Psoas muscle (tissue), 8 donors: Measurements from ENCODE around the gene WDR82. TPM values are rescaled to one million over a fixed set of nuclear protein-coding genes. Genes with fewer than 3 reads are reported as not detected.
A peak's percentile ranks its signal among the peaks of the same experiment; 100 is the strongest.

ENCODE experiments used
- ATAC-seq, 4 donors: fragments of 200-7000 bp; cut with Tn5 transposase; one replicate each; pipeline ENCODE4 v1.9.1; 2020; ENCODE audit warnings: moderate library complexity in 3 of 4, mild to moderate bottlenecking in 2 of 4
- DNase-seq, 2 donors: peaks; one replicate each; pipeline ENCODE4 v3.0.0-alpha.2; 2020
- H3K27ac ChIP-seq: fragments of 200-600 bp; one replicate; pipeline ENCODE4 v1.8.0; 2022
- H3K27me3 ChIP-seq, 3 donors: fragments of 200-600 bp in 1 of 3; one replicate each; pipeline versions ENCODE4 v1.6.1 to v1.8.0; 2013 to 2022; ENCODE audit warnings: low read length in 2 of 3, mild to moderate bottlenecking in 2 of 3, moderate library complexity in 1 of 3; ENCODE audit not compliant: insufficient read depth in 3 of 3
- H3K36me3 ChIP-seq, 2 donors: fragments of 200-600 bp in 1 of 2; one replicate each; pipeline versions ENCODE4 v1.6.1 to v1.8.0; 2013 to 2022; ENCODE audit warnings: low read depth in 1 of 2, mild to moderate bottlenecking in 1 of 2, moderate library complexity in 1 of 2; ENCODE audit not compliant: insufficient read depth in 1 of 2
- H3K4me1 ChIP-seq: fragments of 200-600 bp; one replicate; pipeline ENCODE4 v1.8.0; 2022
- H3K4me3 ChIP-seq: fragments of 200-600 bp; one replicate; pipeline ENCODE4 v1.8.0; 2022; ENCODE audit warnings: mild to moderate bottlenecking
- H3K9me3 ChIP-seq: fragments of 200-600 bp; one replicate; pipeline ENCODE4 v1.8.0; 2022
- WGBS, 3 donors: extraction: QIAGEN DNeasy Blood & Tissue Kit; methylation state at CpG; one replicate each; pipeline versions ENCODE4 v1.1.6 to v1.1.7; 2013; 5-methylcytosine and 5-hydroxymethylcytosine counted together
- intact Hi-C, 2 donors: fragments of 100-400 bp; cut with DNase I; formaldehyde crosslinking; loops; one replicate each; pipeline versions ENCODE4 v1.11.0 to v1.14.2; 2022
- polyA plus RNA-seq, 3 donors: library from polyadenylated mRNA; stranded (reverse); fragments of 200-250 nt; gene quantifications; one replicate each; pipeline ENCODE4 v1.2.3, GENCODE V29; 2013
- total RNA-seq, 4 donors: library from RNA; stranded (reverse); fragmentation: NEBNext Ultra II Directional in 2 of 4; extraction: Animal tissue kit (Norgen Biotek cat#: 25700) in 2 of 4; gene quantifications; one replicate each; pipeline versions ENCODE4 v1.2.1 to v1.2.4, GENCODE V29; 2021 to 2023
- TF ChIP-seq, protein P1 (sequence below): fragments of 200-600 bp; IDR thresholded peaks from one replicate; pipeline ENCODE4 v1.8.0; 2022; ENCODE audit warnings: antibody characterized with exemption
- donor health status: healthy with polysubstance abuse.
- donor health status: DM: no; HTN: no; CAD: no; lungs with moderate emphysema.
- donor health status: Bipolar disorder and iron deficiency.
- donor health status: healthy.
- donor health status: DM: yes; HTN: yes; CAD: no.
- donor health status: DM: no; HTN: no; CAD: no.
- donor health status: DM: no; HTN: no; CAD: no.
- donor health status: DM: yes; HTN: yes; CAD: no.

Gene WDR82
- total and polyA plus RNA-seq, 7 donors, result 46.1 to 96.7 (median 84.0) TPM

- Histone ChIP-seq H3K4me3 (no peak overlapping the region), H3K9me3 (no peaks in the 10 kb centered on the region), H3K27me3 (no peaks in the 10 kb centered on the region), H3K27ac (no peak overlapping the region), H3K4me1 (no peaks in the 10 kb centered on the region), H3K36me3 (peaks cover 0 to 34% of the 10 kb centered on the region in 2 donors)
- DNase-seq, result no peak
- intact Hi-C loops, result loop anchor here in 1 of 2 donors (5.0 kb wide), 1 partner anchor 38 kb away; no protein-coding TSS in a partner anchor
- 85 to 87% (median 87%) methylated on average over 11 of the region's 11 CpGs for WGBS, 3 donors
- ATAC-seq, result no peak
- TF ChIP-seq, protein P1, sequence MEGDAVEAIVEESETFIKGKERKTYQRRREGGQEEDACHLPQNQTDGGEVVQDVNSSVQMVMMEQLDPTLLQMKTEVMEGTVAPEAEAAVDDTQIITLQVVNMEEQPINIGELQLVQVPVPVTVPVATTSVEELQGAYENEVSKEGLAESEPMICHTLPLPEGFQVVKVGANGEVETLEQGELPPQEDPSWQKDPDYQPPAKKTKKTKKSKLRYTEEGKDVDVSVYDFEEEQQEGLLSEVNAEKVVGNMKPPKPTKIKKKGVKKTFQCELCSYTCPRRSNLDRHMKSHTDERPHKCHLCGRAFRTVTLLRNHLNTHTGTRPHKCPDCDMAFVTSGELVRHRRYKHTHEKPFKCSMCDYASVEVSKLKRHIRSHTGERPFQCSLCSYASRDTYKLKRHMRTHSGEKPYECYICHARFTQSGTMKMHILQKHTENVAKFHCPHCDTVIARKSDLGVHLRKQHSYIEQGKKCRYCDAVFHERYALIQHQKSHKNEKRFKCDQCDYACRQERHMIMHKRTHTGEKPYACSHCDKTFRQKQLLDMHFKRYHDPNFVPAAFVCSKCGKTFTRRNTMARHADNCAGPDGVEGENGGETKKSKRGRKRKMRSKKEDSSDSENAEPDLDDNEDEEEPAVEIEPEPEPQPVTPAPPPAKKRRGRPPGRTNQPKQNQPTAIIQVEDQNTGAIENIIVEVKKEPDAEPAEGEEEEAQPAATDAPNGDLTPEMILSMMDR, result no peak
Observed at GRCh38 chr3:52294320-52295150, 16.1 kb upstream of the WDR82 start.

- H3K4me3 ChIP-seq, result no peak overlapping the region
- H3K27ac ChIP-seq, result no peak overlapping the region
- H3K27me3 ChIP-seq, result no peaks in the 10 kb centered on the region
- peaks cover 0 to 34% of the 10 kb centered on the region in 2 donors for H3K36me3 ChIP-seq
- 87 to 90% (median 88%) methylated on average over 17 of the region's 17 CpGs for WGBS, 3 donors
- H3K9me3 ChIP-seq, result no peaks in the 10 kb centered on the region
- TF ChIP-seq, protein P1, result no peak
- peaks cover 5% of the 10 kb centered on the region for H3K4me1 ChIP-seq
- DNase-seq (no peak), ATAC-seq (no peak)
- intact Hi-C loops, result no loop called here
Observed at GRCh38 chr3:52293491-52294319, 15.3 kb upstream of the WDR82 start.

DNA sequence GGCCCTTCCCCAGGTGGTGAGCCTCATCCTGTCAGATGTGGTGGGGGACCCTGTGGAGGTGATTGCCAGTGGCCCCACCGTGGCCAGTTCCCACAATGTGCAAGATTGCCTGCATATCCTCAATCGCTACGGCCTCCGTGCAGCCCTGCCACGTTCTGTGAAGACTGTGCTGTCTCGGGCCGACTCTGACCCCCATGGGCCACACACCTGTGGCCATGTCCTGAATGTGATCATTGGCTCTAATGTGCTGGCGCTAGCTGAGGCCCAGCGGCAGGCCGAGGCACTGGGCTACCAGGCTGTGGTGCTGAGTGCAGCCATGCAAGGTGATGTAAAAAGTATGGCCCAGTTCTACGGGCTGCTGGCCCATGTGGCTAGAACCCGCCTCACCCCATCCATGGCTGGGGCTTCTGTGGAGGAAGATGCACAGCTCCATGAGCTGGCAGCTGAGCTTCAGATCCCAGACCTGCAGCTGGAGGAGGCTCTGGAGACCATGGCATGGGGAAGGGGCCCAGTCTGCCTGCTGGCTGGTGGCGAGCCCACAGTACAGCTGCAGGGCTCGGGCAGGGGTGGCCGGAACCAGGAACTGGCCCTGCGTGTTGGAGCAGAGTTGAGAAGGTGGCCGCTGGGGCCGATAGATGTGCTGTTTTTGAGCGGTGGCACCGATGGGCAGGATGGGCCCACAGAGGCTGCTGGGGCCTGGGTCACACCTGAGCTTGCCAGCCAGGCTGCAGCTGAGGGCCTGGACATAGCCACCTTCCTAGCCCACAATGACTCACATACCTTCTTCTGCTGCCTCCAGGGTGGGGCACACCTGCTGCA, 14.0 kb upstream of the WDR82 start:
- ATAC-seq, result no peak
- Histone ChIP-seq H3K27me3 (no peaks in the 10 kb centered on the region), H3K4me3 (no peak overlapping the region), H3K4me1 (peaks cover 9% of the 10 kb centered on the region), H3K27ac (no peak overlapping the region), H3K36me3 (peaks cover 0 to 34% of the 10 kb centered on the region in 2 donors), H3K9me3 (no peaks in the 10 kb centered on the region)
- WGBS, 3 donors, result 93 to 96% (median 94%) methylated on average over 20 of the region's 20 CpGs
- intact Hi-C loops, result no loop called here
- DNase-seq, result no peak
- TF ChIP-seq, protein P1, result no peak

- ATAC-seq (no peak), DNase-seq (no peak)
- H3K9me3 ChIP-seq, result no peaks in the 10 kb centered on the region
- H3K27me3 ChIP-seq, result no peaks in the 10 kb centered on the region
- peaks cover 0 to 34% of the 10 kb centered on the region in 2 donors for H3K36me3 ChIP-seq
- intact Hi-C loops, result loop anchor here in 1 of 2 donors (2.0 kb wide), 1 partner anchor 47 kb away; no protein-coding TSS in a partner anchor
- 78 to 83% (median 81%) methylated on average over 7 of the region's 7 CpGs for WGBS, 3 donors
- TF ChIP-seq, protein P1, result peak; percentile 27
- no peak overlapping the region for H3K27ac ChIP-seq
- peaks cover 14% of the 10 kb centered on the region for H3K4me1 ChIP-seq
- no peak overlapping the region for H3K4me3 ChIP-seq
Observed at GRCh38 chr3:52291508-52292181, 13.2 kb upstream of the WDR82 start.
